ENCODE results near the gene GRIK3. TPM values are rescaled to one million over a fixed set of nuclear protein-coding genes. Genes with fewer than 3 reads are reported as not detected.

The GRIK3 gene
- total RNA-seq, 1 donor, result under 0.01 TPM

GRCh38 chr1:36839485-36839884 is 194.8 kb downstream of the GRIK3 start:
- no peak for DNase-seq (ENCODE audit: low read depth in 2 of 3, low spot score in 2 of 3)

- DNase-seq (ENCODE audit: low read depth in 2 of 3, low spot score in 2 of 3), result no peak
Measured at GRCh38 chr1:36838888-36839287, 195.4 kb downstream of the GRIK3 start.

DNA sequence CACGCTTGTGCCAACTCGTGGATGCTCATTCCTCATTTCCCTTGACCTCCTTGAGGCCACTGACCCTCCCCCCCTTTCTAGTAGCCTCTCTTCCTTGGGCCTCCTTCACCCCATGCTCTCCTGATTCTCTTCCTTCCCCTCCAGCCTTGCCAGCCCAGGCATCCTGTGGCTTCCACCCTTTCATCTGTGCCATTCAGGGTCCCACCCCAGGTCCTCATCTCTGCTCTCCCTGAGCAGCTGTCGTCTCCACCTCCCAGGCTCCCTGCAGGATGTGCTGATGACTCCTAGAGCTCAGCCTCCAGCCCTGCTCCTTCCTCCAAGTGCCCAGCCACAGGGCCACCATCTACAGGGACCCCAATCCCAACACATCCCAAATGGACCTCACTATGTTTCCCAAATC is 197.4 kb downstream of the GRIK3 start:
- DNase-seq (ENCODE audit: low read depth in 2 of 3, low spot score in 2 of 3), result no peak

GRCh38 chr1:36836196-36836883 is 198.0 kb downstream of the GRIK3 start:
- no peak for DNase-seq (ENCODE audit: low read depth in 2 of 3, low spot score in 2 of 3)

DNA sequence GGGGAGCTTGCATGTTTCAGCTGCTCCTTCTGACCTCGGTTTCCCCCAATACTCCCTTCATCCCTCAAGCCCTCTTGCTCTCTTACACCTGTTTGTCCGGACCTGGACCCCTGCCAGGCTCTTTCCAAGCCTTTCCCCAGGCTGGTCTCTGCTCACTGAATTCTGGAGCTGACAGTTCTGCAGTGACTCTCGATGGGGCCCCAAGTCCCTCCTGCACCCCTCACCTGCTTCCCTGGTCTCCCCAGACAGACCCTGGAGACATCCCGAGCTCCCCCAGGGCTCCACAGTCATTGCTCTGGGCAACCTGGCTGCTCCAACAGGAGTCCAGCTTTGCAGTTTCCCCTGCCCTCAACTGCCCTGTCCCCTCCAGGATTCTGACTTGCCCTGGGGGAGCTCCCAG is 198.6 kb downstream of the GRIK3 start:
- no peak for DNase-seq (ENCODE audit: low read depth in 2 of 3, low spot score in 2 of 3)

- no peak for DNase-seq (ENCODE audit: low read depth in 2 of 3, low spot score in 2 of 3)
Measured at GRCh38 chr1:36835017-36835695, 199.2 kb downstream of the GRIK3 start.

- no peak for DNase-seq (ENCODE audit: low read depth in 2 of 3, low spot score in 2 of 3)
Measured at GRCh38 chr1:36834586-36834985, 199.7 kb downstream of the GRIK3 start.

DNA sequence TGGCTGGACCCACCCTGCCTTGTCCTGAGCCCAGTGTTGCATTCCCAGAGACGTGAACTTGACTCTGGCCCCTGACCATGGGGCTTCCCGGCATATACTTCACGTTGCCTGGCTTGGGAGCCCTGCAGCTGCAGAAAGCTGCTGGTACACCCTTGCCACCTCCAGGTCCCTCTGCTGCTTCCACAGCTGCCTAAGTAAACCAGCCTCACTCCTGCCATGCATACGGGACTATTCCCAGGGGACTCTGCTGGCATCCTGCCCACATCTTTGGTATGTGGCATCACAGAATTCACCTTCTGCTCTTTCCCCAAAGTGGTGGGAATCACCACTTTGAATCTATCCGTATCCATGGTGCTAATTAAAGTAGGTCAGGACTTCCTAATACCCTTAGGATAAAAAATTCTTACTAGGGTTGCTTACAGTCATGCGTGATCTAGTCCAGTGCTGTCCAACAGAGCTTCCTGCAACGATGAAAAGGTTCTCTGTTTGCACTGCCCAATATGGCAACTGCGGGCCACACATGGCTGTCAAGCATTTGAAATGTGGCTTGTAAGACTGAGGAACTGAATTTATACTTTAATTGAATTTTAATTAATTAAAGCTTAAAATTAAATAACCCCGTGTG is 203.0 kb downstream of the GRIK3 start:
- DNase-seq (ENCODE audit: low read depth in 2 of 3, low spot score in 2 of 3), result no peak

GRCh38 chr1:36829961-36830360 is 204.4 kb downstream of the GRIK3 start:
- DNase-seq (ENCODE audit: low read depth in 2 of 3, low spot score in 2 of 3), result no peak

- no peak for DNase-seq (ENCODE audit: low read depth in 2 of 3, low spot score in 2 of 3)
Measured at GRCh38 chr1:36829066-36829465, 205.2 kb downstream of the GRIK3 start.

DNA sequence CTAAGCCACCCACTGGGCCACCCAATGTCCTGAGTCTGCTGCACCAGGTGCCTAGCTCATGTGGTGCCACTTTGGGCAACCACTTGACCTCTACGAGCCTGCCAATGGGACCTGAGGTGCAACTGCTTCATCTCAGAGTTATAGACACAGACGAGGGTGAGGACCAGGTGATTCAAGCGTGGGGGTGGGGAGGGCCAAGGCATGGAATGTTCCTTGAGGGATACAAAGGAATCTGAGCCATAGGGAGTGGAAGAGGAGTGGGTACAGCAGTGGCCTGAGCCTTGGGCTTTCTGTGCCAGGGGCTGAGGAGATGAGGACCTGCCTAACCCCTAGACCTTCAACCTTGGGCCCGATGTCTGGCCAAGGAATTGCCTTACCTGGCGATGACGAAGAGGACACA is 209.1 kb downstream of the GRIK3 start:
- DNase-seq (ENCODE audit: low read depth in 2 of 3, low spot score in 2 of 3), result no peak

DNA sequence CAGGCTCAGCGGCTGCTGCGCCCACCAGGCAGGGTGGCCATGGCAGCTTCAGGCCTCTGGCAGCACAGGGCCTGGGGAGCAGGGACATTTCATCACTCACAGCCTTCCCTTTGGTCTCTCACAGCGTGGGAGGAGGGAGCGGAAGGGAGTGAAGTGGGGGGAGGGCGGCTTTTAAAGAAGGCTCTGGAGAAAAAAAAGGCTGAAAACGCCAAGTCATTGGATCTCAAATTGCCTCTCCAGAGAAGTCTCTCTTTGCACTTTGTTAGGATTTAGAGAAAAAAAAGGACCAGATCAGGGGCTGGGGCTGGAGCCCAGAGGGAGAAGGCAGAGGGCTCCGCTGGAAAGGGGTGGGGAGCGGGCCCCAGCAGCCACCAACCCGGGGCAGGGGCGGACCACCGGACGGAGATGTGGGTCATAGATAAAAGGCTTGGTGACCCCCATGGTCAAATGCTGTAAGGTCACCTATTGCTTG is 209.9 kb downstream of the GRIK3 start:
- DNase-seq (ENCODE audit: low read depth in 2 of 3, low spot score in 2 of 3), result no peak

GRCh38 chr1:36822648-36823047 is 211.7 kb downstream of the GRIK3 start:
- DNase-seq (ENCODE audit: low read depth in 2 of 3, low spot score in 2 of 3), result no peak

GRCh38 chr1:36821386-36821785 is 212.9 kb downstream of the GRIK3 start:
- DNase-seq (ENCODE audit: low read depth in 2 of 3, low spot score in 2 of 3), result no peak

GRCh38 chr1:36818771-36819170 is 215.5 kb downstream of the GRIK3 start:
- DNase-seq (ENCODE audit: low read depth in 2 of 3, low spot score in 2 of 3), result no peak

- no peak for DNase-seq (ENCODE audit: low read depth in 2 of 3, low spot score in 2 of 3)
Measured at GRCh38 chr1:36816348-36816747, 218.0 kb downstream of the GRIK3 start.

GRCh38 chr1:36814774-36815173 is 219.5 kb downstream of the GRIK3 start:
- no peak for DNase-seq (ENCODE audit: low read depth in 2 of 3, low spot score in 2 of 3)

DNA sequence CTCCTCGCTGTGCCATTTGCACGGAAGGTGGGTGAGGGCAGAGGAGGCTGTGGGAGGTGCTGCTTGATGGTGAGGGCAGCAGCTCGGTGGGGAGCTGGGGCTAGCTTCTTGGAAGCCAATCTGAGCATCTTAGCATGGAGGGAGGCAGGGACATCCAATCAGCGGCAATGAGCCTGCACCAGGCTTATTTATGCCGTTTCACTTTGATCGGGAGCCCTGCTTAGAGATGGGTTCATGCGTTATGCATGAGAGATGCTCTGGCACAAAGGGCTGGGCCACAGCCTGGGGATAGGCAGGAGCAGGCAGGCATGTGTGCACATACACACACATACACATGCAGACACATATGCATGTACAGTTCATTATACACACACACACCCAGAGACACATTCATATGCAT is 220.2 kb downstream of the GRIK3 start:
- DNase-seq (ENCODE audit: low read depth in 2 of 3, low spot score in 2 of 3), result no peak

GRCh38 chr1:36807262-36807661 is 227.1 kb downstream of the GRIK3 start:
- DNase-seq (ENCODE audit: low read depth in 2 of 3, low spot score in 2 of 3), result no peak

DNA sequence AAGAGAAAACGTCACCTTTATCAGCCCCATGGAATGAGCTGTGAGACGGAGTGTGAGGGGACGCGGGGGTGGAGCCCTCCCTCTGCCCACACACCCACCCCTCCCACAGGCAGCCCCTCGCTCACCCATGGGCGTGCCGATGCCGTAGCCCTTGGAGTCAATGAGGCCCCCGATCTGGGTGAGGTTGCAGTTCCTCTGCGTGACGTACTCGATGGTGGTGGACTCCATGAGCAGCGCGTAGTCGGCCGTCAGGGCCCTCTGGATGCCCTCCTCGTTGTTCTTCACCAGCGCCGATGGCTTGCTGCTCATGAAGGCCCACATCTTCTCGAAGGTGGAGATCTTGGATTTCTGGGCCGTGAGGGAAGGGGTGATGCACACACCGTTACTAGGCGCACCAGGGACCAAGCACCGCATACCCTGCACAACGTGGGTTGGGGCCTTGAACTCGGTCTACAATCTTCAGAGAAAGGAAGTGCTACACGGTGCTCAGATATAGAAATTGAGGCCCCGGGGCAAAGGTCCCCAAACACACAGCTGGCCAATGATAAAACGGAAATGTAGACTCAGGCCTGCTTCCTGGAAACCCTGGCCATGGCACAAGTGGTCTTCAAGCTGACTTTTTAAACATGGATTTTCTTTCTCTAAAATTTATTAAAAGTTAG is 228.2 kb downstream of the GRIK3 start:
- no peak for DNase-seq (ENCODE audit: low read depth in 2 of 3, low spot score in 2 of 3)

GRCh38 chr1:36804669-36805314 is 229.5 kb downstream of the GRIK3 start:
- no peak for DNase-seq (ENCODE audit: low read depth in 2 of 3, low spot score in 2 of 3)

All from hematopoietic multipotent progenitor cell (in vitro differentiated cells).